Measurements from ENCODE around the gene SESN1.

DNA sequence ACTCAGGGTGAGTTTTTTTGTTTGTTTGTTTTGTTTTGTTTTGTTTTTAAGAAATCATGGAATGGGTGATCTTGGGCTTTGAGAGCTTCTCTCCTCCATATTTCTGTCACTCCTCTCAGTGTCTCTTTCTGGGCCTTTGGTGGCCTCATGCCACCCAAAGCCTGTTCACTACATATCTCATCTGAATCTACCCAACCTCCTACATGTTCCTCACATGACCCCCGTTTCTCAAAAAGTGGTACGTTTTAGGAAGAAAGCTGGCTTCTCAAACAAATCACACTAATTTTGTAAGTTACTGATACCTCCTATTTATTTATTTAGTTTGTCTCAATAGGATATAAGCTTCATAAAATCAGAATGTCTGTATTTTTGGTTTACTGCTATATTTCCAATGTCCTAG, 80.0 kb downstream of the SESN1 start:
- TF ChIP-seq, protein P1, sequence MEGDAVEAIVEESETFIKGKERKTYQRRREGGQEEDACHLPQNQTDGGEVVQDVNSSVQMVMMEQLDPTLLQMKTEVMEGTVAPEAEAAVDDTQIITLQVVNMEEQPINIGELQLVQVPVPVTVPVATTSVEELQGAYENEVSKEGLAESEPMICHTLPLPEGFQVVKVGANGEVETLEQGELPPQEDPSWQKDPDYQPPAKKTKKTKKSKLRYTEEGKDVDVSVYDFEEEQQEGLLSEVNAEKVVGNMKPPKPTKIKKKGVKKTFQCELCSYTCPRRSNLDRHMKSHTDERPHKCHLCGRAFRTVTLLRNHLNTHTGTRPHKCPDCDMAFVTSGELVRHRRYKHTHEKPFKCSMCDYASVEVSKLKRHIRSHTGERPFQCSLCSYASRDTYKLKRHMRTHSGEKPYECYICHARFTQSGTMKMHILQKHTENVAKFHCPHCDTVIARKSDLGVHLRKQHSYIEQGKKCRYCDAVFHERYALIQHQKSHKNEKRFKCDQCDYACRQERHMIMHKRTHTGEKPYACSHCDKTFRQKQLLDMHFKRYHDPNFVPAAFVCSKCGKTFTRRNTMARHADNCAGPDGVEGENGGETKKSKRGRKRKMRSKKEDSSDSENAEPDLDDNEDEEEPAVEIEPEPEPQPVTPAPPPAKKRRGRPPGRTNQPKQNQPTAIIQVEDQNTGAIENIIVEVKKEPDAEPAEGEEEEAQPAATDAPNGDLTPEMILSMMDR (IDR thresholded peaks at IDR 0.05): no peak
- no peak for TF ChIP-seq EZH2 (IDR thresholded peaks at IDR 0.05; ENCODE audit: borderline replicate concordance, insufficient read depth, low read depth, low read length, poor library complexity, severe bottlenecking)
